Measurements from ENCODE around the gene FIGLA.
"Not testable (repeated sequence)": the region's sequence is repeated elsewhere in the genome, so short reads cannot be mapped to it uniquely, and the experiment has no call there.

The FIGLA gene

GRCh38 chr2:70797996-70798395 lies 7.6 kb upstream of the FIGLA start:
- H3K27ac Mint-ChIP-seq, H3K9me3 Mint-ChIP-seq, DNase-seq, H3K36me3 Mint-ChIP-seq, H3K4me1 Mint-ChIP-seq, H3K4me3 Mint-ChIP-seq: not testable (repeated sequence)
- CTCF ChIA-PET = interaction anchor here (1.1 to 1.5 kb wide), 3 partner anchors 11 to 64 kb away, joined by 3 to 4 read pairs (median 3); no protein-coding TSS in a partner anchor
- H3K27me3 Mint-ChIP-seq = peaks cover 36% of the 10 kb centered on the region

DNA sequence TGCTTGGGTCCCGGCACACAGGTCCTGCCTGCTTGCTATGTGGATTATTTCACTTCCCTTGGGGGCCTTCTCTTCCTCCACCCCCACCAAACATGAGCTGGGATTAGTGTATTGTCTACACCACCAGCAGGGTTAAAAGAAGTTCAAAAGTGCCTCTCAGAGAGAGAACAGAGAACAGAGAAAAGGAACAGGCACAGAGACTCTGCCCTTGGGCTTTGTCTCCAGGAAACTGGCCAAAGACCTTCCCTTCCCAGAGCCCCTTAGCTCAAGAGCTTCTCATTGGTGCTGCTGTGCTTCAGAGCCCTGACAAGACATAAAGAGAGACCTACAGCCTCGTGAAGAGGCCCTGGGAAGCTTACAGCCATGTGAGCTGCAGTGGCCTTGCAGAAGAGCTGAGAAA lies 7.1 kb upstream of the FIGLA start:
- peaks cover 38% of the 10 kb centered on the region for H3K27me3 Mint-ChIP-seq
- H3K4me3 Mint-ChIP-seq = no peak overlapping the region
- DNase-seq = no peak
- CTCF ChIA-PET = interaction anchor here (1.5 to 2.4 kb wide), 2 partner anchors 10 to 64 kb away, joined by 4 to 6 read pairs; no protein-coding TSS in a partner anchor
- H3K36me3 Mint-ChIP-seq = no peaks in the 10 kb centered on the region
- H3K9me3 Mint-ChIP-seq = peaks cover 3% of the 10 kb centered on the region
- H3K4me1 Mint-ChIP-seq = no peaks in the 10 kb centered on the region
- no peak overlapping the region for H3K27ac Mint-ChIP-seq

GRCh38 chr2:70796262-70796661 lies 5.8 kb upstream of the FIGLA start:
- CTCF ChIA-PET = interaction anchor here (1.4 to 2.4 kb wide), 4 partner anchors 9 to 75 kb away, joined by 3 to 6 read pairs (median 5); no protein-coding TSS in a partner anchor
- Mint-ChIP-seq H3K27ac (no peak overlapping the region), H3K27me3 (peaks cover 46% of the 10 kb centered on the region), H3K4me3 (no peak overlapping the region), H3K9me3 (peaks cover 3% of the 10 kb centered on the region), H3K4me1 (no peaks in the 10 kb centered on the region), H3K36me3 (no peaks in the 10 kb centered on the region)
- no peak for DNase-seq

- Mint-ChIP-seq H3K27me3 (peaks cover 50% of the 10 kb centered on the region), H3K27ac (no peak overlapping the region), H3K9me3 (peaks cover 3% of the 10 kb centered on the region), H3K4me1 (peaks cover 2% of the 10 kb centered on the region), H3K4me3 (no peak overlapping the region), H3K36me3 (no peaks in the 10 kb centered on the region)
- CTCF ChIA-PET = interaction anchor here (1.4 to 2.4 kb wide), 3 partner anchors 8 to 76 kb away, joined by 5 to 6 read pairs (median 6); no protein-coding TSS in a partner anchor
- no peak for DNase-seq
These were observed 4.9 kb upstream of the FIGLA start for GRCh38 chr2:70795164-70795995.

DNA sequence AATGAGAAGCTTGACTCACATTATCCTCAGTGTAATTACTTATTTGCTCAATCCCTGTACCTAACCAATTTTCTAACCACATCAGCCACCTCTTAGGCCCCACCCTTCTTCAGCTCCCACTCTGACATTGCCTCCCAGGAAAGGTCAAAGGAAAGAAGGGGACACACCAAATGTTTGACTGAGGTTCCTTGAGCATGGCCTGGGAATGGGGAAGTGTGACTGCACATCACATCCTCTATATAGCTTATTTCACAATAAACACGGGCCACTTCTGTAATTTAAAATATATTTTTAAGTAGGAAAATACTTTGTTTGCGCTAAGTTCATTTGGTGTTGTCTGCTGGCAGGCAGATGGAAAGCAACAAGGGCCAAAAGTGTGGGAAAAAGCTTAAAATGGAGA lies 3.0 kb upstream of the FIGLA start:
- Mint-ChIP-seq H3K36me3 (no peaks in the 10 kb centered on the region), H3K4me3 (no peak overlapping the region), H3K9me3 (no peaks in the 10 kb centered on the region), H3K27ac (no peak overlapping the region), H3K4me1 (peaks cover 8% of the 10 kb centered on the region), H3K27me3 (peaks cover 58% of the 10 kb centered on the region)
- CTCF ChIA-PET = interaction anchor here (0.9 to 7.7 kb wide), 4 partner anchors 8 to 77 kb away, joined by 3 to 67 read pairs (median 4); partner anchors contain the start of gene ADD2
- no peak for DNase-seq

DNA sequence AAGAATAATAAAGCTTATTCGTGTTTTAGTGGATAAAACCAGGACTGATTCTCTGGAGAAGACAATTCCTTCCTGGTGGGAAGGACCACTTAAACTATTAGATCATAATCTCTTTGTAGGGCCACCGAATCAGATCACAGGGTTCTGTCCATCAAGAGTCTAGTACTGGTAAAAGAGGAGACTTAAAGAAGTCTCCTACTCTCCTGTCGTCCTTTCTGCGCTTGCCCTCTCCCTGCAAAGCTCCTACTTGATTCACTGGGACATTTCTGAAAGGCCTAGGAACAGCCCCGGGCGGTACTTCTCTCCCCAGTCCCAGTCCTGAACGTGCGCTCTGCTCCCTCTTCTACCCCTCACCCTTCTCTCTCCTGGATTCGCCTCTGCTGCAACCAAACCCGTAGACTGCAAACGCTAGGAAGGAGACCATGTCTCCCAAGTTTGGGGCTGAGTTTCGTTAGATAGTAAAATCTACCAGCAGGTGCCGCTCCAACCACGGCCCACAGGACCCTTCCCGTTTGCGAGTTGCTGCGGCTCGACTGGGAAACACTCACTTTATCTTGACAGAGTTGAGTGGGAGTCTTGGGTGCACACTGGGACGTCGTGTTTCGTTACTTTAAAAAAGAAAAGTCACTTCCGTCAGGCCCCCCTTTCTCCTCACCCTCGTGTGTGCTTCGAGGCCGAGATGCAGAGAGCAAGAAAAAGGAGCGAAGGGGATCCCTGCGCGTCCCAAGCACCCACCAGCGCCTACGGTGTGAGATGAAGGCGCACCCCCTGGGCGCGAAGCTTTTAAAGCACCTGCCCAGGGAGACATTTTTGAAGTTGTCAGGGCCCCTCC lies 923 bp downstream of the FIGLA start:
- Mint-ChIP-seq H3K27me3 (peaks cover 69% of the 10 kb centered on the region), H3K36me3 (no peaks in the 10 kb centered on the region), H3K27ac (no peak overlapping the region), H3K4me1 (peaks cover 10% of the 10 kb centered on the region), H3K4me3 (peak overlapping the region; percentile 56), H3K9me3 (no peaks in the 10 kb centered on the region)
- CTCF ChIA-PET = interaction anchor here (0.7 to 7.7 kb wide), 19 partner anchors 14 to 213 kb away, joined by 3 to 67 read pairs (median 5); partner anchors contain the start of gene ADD2
- DNase-seq = peak; percentile 78

DNA sequence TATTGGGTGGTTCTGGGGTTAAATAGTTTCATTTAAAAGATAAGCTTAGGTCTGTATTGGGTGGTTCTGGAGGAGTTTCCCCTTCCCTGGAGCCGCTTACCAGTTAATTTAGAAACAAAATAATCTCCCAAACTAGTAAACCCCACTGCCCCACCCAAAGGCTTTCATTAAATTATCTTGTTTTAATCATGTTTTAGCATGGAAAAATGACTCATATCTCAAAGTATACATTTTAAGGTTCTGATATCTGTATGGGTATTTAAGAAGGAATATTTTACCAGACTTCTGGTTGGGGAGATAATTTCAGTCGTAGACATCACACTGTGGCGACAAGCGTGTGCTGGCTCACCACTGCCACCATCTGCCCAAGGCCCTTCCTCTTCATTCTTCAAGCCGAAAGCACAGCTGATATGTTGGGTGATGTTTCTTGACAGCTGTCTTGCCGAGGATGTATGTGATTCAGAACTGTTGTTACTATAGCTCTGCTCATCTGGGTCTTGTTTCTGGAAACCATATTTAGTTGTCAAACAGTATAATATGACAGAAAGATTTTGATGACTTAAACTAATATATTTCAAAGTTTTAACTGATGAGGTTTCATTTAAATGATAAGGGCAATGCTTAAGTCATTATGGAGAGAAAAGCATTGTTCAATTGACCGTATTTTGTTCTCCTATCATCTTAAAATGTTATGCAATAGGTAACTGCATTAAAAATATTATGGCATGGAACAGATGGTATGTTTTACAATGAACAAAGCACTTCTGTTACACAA lies 5.1 kb downstream of the FIGLA start:
- H3K27ac Mint-ChIP-seq = no peak overlapping the region
- CTCF ChIA-PET = interaction anchor here (0.6 to 2.3 kb wide), 19 partner anchors 8 to 482 kb away, joined by 3 to 17 read pairs (median 5); no protein-coding TSS in a partner anchor
- no peaks in the 10 kb centered on the region for H3K9me3 Mint-ChIP-seq
- no peaks in the 10 kb centered on the region for H3K36me3 Mint-ChIP-seq
- no peak overlapping the region for H3K4me3 Mint-ChIP-seq
- peak; percentile 60 for DNase-seq
- peaks cover 7% of the 10 kb centered on the region for H3K4me1 Mint-ChIP-seq
- peaks cover 35% of the 10 kb centered on the region for H3K27me3 Mint-ChIP-seq

DNA sequence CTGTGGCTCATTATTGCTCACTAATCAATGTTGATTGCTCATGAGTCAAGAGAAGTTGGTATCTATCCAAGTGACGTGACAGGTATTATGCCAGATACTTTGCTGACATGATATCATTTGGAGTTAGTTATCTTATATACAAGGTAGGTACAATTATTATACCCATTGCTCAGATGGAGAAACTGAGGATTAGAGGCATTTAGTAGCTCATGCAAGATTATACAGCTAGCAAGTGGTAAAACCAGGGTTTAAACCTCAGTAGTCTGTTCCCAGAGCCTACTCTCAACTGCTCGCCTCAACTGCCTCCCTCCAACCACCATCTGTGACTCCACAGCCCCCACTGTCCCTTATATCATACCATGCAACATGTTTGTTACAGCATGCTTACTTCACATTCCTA lies 6.1 kb downstream of the FIGLA start:
- no peak overlapping the region for H3K27ac Mint-ChIP-seq
- CTCF ChIA-PET = interaction anchor here (0.7 to 2.3 kb wide), 11 partner anchors 11 to 480 kb away, joined by 3 to 17 read pairs (median 6); no protein-coding TSS in a partner anchor
- no peaks in the 10 kb centered on the region for H3K36me3 Mint-ChIP-seq
- H3K27me3 Mint-ChIP-seq = peaks cover 35% of the 10 kb centered on the region
- peaks cover 2% of the 10 kb centered on the region for H3K4me1 Mint-ChIP-seq
- no peak overlapping the region for H3K4me3 Mint-ChIP-seq
- DNase-seq = no peak
- H3K9me3 Mint-ChIP-seq = no peaks in the 10 kb centered on the region

DNA sequence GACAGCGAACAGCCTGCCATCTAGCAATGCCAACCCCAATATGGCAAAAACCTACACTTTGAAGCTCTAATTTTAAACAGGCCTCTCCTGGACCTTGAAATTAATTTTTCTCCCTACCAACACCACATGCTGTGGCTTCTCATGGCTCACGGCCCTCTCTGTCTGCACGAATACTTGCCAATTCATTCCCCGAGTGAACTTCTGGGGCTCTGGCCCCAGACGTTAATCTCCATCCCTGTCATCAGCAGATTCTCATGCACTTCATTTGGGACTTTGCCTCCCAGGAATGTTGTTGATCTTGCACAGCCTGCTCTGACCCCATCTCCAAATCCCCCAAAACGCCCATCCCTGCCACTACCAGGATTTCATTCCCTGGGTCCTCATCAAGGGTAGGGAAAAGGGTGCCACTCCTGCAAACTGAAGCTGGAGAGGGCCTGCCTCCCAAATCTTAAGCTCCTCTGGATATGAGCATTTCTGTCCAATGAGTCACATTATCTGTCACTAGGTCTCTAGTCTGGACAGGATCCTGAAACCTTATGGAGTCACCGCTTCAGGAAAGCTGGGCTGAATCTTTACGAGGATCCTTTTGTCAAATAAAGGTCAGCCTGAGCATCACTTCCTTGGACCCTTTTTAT lies 10.4 kb downstream of the FIGLA start:
- peaks cover 28% of the 10 kb centered on the region for H3K27me3 Mint-ChIP-seq
- no peaks in the 10 kb centered on the region for H3K36me3 Mint-ChIP-seq
- no peaks in the 10 kb centered on the region for H3K9me3 Mint-ChIP-seq
- no peak overlapping the region for H3K4me3 Mint-ChIP-seq
- no peak overlapping the region for H3K27ac Mint-ChIP-seq
- DNase-seq = no peak
- H3K4me1 Mint-ChIP-seq = no peaks in the 10 kb centered on the region
- CTCF ChIA-PET = interaction anchor here (1.2 kb wide), 1 partner anchor 140 kb away, joined by 4 read pairs; no protein-coding TSS in a partner anchor

GRCh38 chr2:70779491-70779890 lies 11.0 kb downstream of the FIGLA start:
- H3K9me3 Mint-ChIP-seq = no peaks in the 10 kb centered on the region

DNA sequence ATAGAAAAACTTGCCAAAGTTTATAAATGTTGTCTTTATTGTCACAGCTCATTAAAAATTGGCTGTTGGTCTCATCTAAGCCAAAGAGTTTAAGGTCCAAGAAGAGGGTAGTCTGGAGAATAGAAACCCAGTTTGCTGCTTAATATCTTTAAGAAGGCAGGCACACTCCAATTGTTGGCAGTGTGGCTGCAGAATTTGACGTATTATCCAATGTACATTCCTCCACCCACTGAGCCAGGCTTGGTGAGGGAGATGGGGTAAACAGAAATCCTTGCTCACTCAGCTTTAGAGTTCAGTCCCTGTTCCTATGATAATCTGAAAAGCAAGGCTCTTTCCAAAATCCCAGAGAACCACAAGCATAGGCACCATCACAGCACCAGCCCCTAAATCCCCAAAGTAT lies 11.8 kb downstream of the FIGLA start:
- H3K9me3 Mint-ChIP-seq = no peaks in the 10 kb centered on the region
- H3K4me1 Mint-ChIP-seq = no peaks in the 10 kb centered on the region
- no peak overlapping the region for H3K27ac Mint-ChIP-seq
- CTCF ChIA-PET = interaction anchor here (0.8 to 1.6 kb wide), 2 partner anchors 10 to 167 kb away, joined by 3 to 7 read pairs; partner anchors contain the start of gene ADD2
- DNase-seq = no peak
- peaks cover 40% of the 10 kb centered on the region for H3K27me3 Mint-ChIP-seq
- H3K36me3 Mint-ChIP-seq = no peaks in the 10 kb centered on the region
- no peak overlapping the region for H3K4me3 Mint-ChIP-seq

More at GRCh38 chr2:70779491-70779890, 11.0 kb downstream of the FIGLA start:
- Mint-ChIP-seq H3K4me1 (no peaks in the 10 kb centered on the region), H3K4me3 (no peak overlapping the region), H3K27me3 (peaks cover 33% of the 10 kb centered on the region), H3K27ac (no peak overlapping the region), H3K36me3 (no peaks in the 10 kb centered on the region)
- CTCF ChIA-PET = interaction anchor here (1.2 kb wide), 1 partner anchor 141 kb away, joined by 4 read pairs; no protein-coding TSS in a partner anchor
- no peak for DNase-seq

- no peaks in the 10 kb centered on the region for H3K9me3 Mint-ChIP-seq
- H3K36me3 Mint-ChIP-seq = no peaks in the 10 kb centered on the region
- DNase-seq = no peak
- no peak overlapping the region for H3K27ac Mint-ChIP-seq
- H3K4me3 Mint-ChIP-seq = no peak overlapping the region
- H3K4me1 Mint-ChIP-seq = no peaks in the 10 kb centered on the region
- CTCF ChIA-PET = interaction anchor here (1.6 kb wide), 1 partner anchor 9 kb away, joined by 7 read pairs; the partner anchor contains the start of gene ADD2
- peaks cover 49% of the 10 kb centered on the region for H3K27me3 Mint-ChIP-seq
These were observed 13.0 kb downstream of the FIGLA start for GRCh38 chr2:70777450-70777849.

GRCh38 chr2:70776266-70776665 lies 14.2 kb downstream of the FIGLA start:
- CTCF ChIA-PET = interaction anchor here (1.6 to 1.9 kb wide), 2 partner anchors 12 to 13 kb away, joined by 3 to 4 read pairs; partner anchors contain the start of gene FIGLA
- Mint-ChIP-seq H3K36me3 (no peaks in the 10 kb centered on the region), H3K4me3 (no peak overlapping the region), H3K27ac (no peak overlapping the region), H3K9me3 (no peaks in the 10 kb centered on the region), H3K4me1 (no peaks in the 10 kb centered on the region), H3K27me3 (peaks cover 54% of the 10 kb centered on the region)
- no peak for DNase-seq
